HG02943 (cell line): ENCODE results near the gene MINK1.

ENCODE experiments used
- ATAC-seq: cut with Tn5 transposase; IDR thresholded peaks from one replicate; pipeline ENCODE4 v1.9.1; 2021; ENCODE audit warnings: mild to moderate bottlenecking, low read depth, moderate library complexity; ENCODE audit not compliant: unreplicated experiment

Gene MINK1

DNA sequence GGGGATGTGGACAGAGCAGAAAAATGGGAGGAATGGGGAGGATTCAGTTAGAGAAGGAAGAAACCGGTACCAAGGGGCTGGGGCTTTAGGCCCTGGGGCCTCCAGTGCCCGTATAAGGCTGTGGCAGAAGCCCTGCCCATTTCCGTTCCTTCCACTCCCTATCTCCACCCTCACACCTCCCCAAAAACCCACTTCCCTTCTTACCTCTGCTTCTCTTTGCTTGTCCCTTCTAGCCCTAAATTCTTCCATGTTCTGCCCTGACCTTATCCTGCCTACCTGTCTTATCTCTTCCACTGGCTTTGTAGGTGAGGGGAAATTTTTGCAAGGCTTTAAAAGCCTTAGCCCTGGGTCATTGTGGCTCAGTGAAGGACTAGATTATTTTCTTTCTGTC is 111.0 kb downstream of the MINK1 start:
- ATAC-seq: no peak

DNA sequence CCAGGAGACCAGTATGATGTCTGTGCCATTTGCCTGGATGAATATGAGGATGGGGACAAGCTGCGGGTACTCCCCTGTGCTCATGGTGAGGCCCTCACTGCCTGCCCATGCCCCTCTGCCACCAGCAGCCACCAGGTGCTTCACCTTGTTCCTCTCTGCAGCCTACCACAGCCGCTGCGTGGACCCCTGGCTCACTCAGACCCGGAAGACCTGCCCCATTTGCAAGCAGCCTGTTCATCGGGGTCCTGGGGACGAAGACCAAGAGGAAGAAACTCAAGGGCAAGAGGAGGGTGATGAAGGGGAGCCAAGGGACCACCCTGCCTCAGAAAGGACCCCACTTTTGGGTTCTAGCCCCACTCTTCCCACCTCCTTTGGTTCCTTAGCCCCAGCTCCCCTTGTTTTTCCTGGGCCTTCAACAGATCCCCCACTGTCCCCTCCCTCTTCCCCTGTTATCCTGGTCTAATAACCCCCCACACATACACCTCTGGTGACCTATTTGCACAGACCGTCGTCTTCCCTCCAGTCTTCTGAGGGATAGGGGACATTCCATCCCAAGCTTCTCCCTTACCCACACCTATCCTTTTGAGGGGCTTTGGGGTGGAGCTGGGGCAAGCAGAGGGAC is 111.5 kb downstream of the MINK1 start:
- ATAC-seq: no peak

DNA sequence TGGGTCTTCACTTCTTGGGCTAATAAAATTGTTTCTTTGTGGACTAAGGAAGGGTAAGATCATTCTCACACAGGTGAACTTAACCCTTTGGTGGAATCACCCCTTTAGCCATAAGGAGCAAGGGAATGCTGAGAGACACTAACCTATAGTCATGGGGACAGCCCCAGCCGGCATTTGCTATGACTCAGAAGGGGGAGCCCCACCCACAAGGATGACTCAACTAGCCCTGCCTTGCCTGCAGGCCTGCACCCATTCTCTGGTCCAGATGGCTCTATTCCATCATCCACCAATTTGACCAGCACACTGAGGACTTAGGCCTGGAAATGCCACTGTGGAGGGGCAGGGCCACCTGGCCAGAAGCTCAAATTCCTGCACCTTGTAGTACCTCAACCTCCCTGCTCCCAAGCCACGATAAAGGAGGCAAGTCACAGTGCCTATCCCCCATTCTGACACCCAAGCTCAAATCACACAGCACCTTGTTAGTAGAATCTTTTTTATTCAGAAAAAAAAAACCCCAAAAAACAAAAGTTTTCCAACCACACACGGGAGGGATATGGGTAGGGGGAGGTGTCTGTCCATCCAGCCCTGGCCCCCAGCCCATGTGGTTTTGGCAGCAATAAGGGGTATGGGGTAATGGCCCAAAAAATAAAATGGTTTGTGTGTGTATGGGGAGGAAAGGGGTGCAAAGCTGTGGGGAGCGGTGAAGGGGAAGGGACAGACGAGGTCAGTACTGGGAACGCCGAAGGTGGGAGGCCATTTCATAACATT is 112.2 kb downstream of the MINK1 start:
- no peak for ATAC-seq

DNA sequence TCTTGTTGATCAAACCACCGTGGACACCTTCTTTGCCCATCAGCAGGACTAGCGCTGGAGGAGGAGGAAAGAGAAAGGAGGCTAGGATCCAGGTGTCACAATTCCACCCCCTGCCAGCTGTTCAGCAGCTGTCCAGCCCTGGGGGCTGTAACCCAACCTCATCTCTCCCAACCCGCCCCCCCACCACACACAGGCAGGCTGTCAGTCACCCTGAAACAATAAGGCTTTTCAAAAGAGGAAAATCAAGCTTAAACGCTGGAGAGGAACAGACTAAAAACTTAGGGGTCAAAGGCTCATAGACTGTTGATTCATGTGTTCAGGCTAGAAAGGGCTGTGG is 112.8 kb downstream of the MINK1 start:
- no peak for ATAC-seq

DNA sequence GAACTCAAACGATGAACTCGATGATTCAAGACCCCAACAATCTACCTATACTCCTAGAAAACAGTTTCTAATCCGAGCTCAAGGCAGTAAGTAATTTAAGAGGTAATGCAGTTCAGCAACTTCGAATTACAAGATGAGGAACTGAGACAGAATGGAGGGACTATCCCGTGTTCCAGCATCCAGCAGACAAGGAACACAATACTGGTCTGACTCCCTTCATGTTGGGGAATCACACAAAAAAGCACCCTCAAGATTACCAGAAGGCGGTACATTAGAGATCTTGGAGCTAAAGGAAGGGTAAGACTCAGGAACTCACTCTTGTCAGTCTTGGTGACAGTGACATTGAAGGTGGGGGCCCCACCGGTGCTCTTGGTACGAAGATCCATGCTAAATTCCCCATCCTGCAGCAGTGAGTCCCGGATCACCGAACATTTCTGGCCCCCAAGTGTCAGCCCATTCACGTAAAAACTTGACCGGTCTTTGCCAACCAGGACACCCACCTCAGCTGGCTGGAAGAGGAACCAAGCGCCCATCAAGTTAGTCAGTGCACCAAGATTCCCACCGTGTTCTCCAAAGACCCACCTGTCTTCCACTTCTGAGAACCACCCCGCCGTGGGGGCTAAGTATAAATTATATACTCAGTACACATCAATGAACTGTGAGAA is 113.3 kb downstream of the MINK1 start:
- ATAC-seq: no peak

DNA sequence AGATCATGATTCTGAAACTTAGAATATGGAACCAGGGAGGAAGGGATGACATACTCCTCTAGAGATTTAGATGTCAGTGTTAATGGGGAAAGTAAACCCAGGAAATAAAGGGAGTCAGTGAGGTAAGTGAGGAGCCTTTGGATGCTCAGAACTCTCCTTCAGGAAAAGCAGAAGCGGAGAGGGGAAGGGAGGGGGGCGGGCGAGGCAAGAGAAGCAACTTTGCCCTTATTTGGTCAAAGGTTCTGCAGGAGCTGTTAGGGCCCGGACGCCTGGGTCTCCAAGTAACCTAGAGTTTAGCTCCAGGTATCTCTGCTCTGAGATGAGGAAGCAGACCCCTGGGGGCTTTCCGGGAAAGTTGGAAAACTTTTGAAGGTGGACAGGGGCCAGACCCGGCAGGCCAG is 113.9 kb downstream of the MINK1 start:
- ATAC-seq: no peak
